ENCODE results near the gene POLR3B.

The POLR3B gene

DNA sequence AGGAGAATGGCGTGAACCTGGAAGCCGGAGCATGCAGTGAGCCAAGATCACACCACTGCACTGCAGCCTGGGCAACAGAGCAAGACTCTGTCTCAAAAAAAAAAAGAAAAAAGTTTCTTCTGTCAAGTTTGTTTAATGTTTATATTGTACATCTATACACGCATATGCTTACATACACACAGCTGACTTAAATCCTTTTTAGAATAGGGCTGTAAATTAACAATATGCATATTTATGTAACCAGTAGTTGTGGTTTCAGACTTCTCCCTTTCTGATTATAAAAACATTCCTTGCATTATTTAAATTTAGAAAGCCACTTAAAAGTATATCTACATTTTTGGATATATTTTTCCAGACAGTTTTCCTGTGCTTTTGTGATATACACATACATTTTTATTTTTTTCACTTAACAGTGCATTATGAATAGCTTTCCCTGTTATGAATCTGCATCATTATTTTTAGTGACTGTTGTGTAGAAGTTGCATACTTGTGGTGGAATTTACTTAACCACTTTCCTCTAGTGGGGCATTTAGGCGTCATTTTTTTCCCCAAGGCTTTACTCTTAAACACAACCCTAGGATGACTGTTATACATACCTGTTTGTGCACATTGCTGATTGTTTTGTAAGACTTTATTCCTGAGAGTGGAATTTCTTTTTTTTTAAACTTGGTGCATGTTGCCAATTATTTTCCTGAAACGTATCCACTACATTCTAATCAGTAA lies 29.4 kb downstream of the POLR3B start:
- Histone ChIP-seq H3K4me3 (replicated peaks; ENCODE audit: insufficient read depth, low read length) (no peak overlapping the region), H3K27me3 (ENCODE audit: insufficient read depth, poor library complexity, severe bottlenecking) (no peaks in the 10 kb centered on the region), H3K27ac (replicated peaks) (no peak overlapping the region)
- DNase-seq (ENCODE audit: low read depth in 1 of 2, low spot score in 1 of 2): no peak
- TF ChIP-seq GABPA (IDR thresholded peaks at IDR 0.05; ENCODE audit: low read depth): no peak
- no peak for TF ChIP-seq SPI1 (IDR thresholded peaks at IDR 0.05; ENCODE audit: borderline replicate concordance, low read depth)
- TF ChIP-seq, protein P1, sequence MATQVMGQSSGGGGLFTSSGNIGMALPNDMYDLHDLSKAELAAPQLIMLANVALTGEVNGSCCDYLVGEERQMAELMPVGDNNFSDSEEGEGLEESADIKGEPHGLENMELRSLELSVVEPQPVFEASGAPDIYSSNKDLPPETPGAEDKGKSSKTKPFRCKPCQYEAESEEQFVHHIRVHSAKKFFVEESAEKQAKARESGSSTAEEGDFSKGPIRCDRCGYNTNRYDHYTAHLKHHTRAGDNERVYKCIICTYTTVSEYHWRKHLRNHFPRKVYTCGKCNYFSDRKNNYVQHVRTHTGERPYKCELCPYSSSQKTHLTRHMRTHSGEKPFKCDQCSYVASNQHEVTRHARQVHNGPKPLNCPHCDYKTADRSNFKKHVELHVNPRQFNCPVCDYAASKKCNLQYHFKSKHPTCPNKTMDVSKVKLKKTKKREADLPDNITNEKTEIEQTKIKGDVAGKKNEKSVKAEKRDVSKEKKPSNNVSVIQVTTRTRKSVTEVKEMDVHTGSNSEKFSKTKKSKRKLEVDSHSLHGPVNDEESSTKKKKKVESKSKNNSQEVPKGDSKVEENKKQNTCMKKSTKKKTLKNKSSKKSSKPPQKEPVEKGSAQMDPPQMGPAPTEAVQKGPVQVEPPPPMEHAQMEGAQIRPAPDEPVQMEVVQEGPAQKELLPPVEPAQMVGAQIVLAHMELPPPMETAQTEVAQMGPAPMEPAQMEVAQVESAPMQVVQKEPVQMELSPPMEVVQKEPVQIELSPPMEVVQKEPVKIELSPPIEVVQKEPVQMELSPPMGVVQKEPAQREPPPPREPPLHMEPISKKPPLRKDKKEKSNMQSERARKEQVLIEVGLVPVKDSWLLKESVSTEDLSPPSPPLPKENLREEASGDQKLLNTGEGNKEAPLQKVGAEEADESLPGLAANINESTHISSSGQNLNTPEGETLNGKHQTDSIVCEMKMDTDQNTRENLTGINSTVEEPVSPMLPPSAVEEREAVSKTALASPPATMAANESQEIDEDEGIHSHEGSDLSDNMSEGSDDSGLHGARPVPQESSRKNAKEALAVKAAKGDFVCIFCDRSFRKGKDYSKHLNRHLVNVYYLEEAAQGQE (IDR thresholded peaks at IDR 0.05; ENCODE audit: insufficient replicate concordance, low read depth): no peak
- TF ChIP-seq POLR2AphosphoS5 (IDR thresholded peaks at IDR 0.05; ENCODE audit: low read depth): no peak
- TF ChIP-seq, protein P2, sequence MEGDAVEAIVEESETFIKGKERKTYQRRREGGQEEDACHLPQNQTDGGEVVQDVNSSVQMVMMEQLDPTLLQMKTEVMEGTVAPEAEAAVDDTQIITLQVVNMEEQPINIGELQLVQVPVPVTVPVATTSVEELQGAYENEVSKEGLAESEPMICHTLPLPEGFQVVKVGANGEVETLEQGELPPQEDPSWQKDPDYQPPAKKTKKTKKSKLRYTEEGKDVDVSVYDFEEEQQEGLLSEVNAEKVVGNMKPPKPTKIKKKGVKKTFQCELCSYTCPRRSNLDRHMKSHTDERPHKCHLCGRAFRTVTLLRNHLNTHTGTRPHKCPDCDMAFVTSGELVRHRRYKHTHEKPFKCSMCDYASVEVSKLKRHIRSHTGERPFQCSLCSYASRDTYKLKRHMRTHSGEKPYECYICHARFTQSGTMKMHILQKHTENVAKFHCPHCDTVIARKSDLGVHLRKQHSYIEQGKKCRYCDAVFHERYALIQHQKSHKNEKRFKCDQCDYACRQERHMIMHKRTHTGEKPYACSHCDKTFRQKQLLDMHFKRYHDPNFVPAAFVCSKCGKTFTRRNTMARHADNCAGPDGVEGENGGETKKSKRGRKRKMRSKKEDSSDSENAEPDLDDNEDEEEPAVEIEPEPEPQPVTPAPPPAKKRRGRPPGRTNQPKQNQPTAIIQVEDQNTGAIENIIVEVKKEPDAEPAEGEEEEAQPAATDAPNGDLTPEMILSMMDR (IDR thresholded peaks at IDR 0.05; ENCODE audit: insufficient read depth, low read length): no peak

DNA sequence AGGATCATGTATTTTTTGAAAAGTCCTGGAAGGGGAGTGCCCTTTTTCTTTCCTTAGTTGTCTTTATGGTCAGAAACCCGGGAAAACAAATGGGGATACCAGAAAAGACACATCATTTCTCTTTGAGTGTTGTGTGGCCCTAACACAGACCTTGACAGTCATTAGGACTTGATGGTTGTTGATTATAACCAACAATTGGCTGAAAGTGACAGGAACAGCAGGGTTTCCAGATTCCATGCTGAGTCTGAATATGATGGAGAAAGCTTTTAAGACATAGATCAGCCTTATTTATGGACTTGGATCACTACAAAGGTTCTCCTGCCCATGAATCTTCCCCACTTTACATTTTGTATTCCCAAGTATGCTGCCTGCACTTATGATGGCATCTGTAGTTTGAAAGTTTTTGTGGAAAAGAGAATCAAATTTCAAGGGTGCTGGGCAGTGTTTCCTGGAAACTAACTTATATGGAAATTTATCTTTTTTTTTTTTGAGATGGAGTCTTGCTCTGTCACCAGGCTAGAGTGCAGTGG lies 30.4 kb downstream of the POLR3B start:
- Histone ChIP-seq H3K4me3 (replicated peaks; ENCODE audit: insufficient read depth, low read length) (no peak overlapping the region), H3K27me3 (ENCODE audit: insufficient read depth, poor library complexity, severe bottlenecking) (no peaks in the 10 kb centered on the region), H3K27ac (replicated peaks) (no peak overlapping the region)
- TF ChIP-seq GABPA (IDR thresholded peaks at IDR 0.05; ENCODE audit: low read depth) (no peak), POLR2AphosphoS5 (IDR thresholded peaks at IDR 0.05; ENCODE audit: low read depth) (no peak), SPI1 (IDR thresholded peaks at IDR 0.05; ENCODE audit: borderline replicate concordance, low read depth) (no peak)
- TF ChIP-seq, protein P1 (IDR thresholded peaks at IDR 0.05; ENCODE audit: insufficient replicate concordance, low read depth): no peak
- TF ChIP-seq, protein P2 (IDR thresholded peaks at IDR 0.05; ENCODE audit: insufficient read depth, low read length): no peak
- DNase-seq (ENCODE audit: low read depth in 1 of 2, low spot score in 1 of 2): no peak

DNA sequence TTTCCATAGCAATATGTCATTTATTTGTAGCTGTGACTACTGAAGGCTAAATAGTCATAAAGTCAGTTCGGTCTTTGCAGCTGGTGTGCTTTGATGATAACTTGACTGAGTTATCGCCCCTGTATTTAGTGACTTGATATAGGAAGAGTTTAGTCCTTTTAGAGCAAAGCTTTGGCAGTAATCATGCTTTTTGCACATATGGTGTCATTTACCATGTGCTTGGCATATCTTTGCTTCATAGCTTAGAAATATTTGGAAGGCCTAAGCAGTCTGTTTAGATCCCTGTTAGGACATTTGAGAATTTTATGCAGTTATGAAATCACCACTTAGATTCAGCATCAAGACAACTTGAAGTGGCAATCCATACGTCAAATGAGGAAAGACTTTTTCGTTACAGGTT lies 31.6 kb downstream of the POLR3B start:
- no peak for DNase-seq (ENCODE audit: low read depth in 1 of 2, low spot score in 1 of 2)
- Histone ChIP-seq H3K27ac (replicated peaks) (no peak overlapping the region), H3K4me3 (replicated peaks; ENCODE audit: insufficient read depth, low read length) (no peak overlapping the region), H3K27me3 (ENCODE audit: insufficient read depth, poor library complexity, severe bottlenecking) (no peaks in the 10 kb centered on the region)
- TF ChIP-seq, protein P2 (IDR thresholded peaks at IDR 0.05; ENCODE audit: insufficient read depth, low read length): no peak
- no peak for TF ChIP-seq SPI1 (IDR thresholded peaks at IDR 0.05; ENCODE audit: borderline replicate concordance, low read depth)
